Mammary epithelial cell (primary cell): Measurements from ENCODE around the gene SETD2.

Source experiments
- EZH2 ChIP-seq: IDR thresholded peaks from 2 replicates; pipeline ENCODE4 v1.6.1; 2012; ENCODE audit warnings: low read length, inconsistent platforms, borderline replicate concordance
- TF ChIP-seq, protein P1 (sequence below), 2 donors: IDR thresholded peaks in 1 of 2; conservative IDR thresholded peaks in 1 of 2; 2 replicates each; pipeline ENCODE4 v1.5.1; 2011 to 2012; ENCODE audit warnings: inconsistent platforms in 2 of 2, low read length in 2 of 2, mild to moderate bottlenecking in 2 of 2, control low read depth in 1 of 2, low read depth in 1 of 2; ENCODE audit not compliant: insufficient read depth in 1 of 2; ENCODE audit errors: extremely low read depth in 1 of 2

GRCh38 chr3:46971151-46971550, 192.8 kb downstream of the SETD2 start:
- TF ChIP-seq, protein P1, sequence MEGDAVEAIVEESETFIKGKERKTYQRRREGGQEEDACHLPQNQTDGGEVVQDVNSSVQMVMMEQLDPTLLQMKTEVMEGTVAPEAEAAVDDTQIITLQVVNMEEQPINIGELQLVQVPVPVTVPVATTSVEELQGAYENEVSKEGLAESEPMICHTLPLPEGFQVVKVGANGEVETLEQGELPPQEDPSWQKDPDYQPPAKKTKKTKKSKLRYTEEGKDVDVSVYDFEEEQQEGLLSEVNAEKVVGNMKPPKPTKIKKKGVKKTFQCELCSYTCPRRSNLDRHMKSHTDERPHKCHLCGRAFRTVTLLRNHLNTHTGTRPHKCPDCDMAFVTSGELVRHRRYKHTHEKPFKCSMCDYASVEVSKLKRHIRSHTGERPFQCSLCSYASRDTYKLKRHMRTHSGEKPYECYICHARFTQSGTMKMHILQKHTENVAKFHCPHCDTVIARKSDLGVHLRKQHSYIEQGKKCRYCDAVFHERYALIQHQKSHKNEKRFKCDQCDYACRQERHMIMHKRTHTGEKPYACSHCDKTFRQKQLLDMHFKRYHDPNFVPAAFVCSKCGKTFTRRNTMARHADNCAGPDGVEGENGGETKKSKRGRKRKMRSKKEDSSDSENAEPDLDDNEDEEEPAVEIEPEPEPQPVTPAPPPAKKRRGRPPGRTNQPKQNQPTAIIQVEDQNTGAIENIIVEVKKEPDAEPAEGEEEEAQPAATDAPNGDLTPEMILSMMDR (conservative IDR thresholded peaks at IDR 0.05 in 1 of 2, IDR thresholded peaks at IDR 0.05 in 1 of 2; ENCODE audit: extremely low read depth in 1 of 2, insufficient read depth in 1 of 2, low read depth in 1 of 2, low read length in 2 of 2): no peak
- TF ChIP-seq EZH2: no peak
